GM20000 (cell line): ENCODE data around the gene GPR153.

Experiments
- DNase-seq: peaks from one replicate; pipeline ENCODE4 v3.0.0; 2012; ENCODE audit warnings: low spot score
- TF ChIP-seq, protein P1 (sequence below): IDR thresholded peaks from 2 replicates; pipeline ENCODE4 v1.5.1; 2012; ENCODE audit warnings: mild to moderate bottlenecking, control low read depth; ENCODE audit errors: extremely low read depth, missing control alignments

GPR153 gene

DNA sequence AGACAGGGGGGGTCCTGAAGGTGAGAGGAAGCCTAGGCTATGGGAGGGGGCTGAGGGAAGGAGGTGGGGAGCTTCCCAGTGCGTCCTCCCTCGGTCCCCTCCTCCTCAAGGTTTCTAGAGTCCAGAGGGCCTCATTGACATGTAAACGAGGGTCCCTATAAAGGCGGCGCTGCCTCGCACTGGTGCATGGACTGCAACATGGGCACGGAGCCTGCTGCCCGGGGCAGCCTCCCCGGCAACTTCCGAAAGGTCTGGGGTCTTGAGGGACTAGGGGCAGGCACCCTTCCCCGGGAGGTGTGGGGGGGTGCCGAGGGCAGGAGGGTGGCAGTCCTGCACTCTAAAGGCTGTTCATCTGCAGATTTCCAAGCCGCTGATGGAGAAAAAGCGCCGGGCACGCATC, 16.9 kb downstream of the GPR153 start, which contains the start of gene HES3:
HES3 (plus strand) TSS at position 187 of the 400 bp plus-strand sequence; CDS start at position 374, 187 bp downstream.
- TF ChIP-seq, protein P1, sequence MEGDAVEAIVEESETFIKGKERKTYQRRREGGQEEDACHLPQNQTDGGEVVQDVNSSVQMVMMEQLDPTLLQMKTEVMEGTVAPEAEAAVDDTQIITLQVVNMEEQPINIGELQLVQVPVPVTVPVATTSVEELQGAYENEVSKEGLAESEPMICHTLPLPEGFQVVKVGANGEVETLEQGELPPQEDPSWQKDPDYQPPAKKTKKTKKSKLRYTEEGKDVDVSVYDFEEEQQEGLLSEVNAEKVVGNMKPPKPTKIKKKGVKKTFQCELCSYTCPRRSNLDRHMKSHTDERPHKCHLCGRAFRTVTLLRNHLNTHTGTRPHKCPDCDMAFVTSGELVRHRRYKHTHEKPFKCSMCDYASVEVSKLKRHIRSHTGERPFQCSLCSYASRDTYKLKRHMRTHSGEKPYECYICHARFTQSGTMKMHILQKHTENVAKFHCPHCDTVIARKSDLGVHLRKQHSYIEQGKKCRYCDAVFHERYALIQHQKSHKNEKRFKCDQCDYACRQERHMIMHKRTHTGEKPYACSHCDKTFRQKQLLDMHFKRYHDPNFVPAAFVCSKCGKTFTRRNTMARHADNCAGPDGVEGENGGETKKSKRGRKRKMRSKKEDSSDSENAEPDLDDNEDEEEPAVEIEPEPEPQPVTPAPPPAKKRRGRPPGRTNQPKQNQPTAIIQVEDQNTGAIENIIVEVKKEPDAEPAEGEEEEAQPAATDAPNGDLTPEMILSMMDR = no peak
- DNase-seq = no peak

DNA sequence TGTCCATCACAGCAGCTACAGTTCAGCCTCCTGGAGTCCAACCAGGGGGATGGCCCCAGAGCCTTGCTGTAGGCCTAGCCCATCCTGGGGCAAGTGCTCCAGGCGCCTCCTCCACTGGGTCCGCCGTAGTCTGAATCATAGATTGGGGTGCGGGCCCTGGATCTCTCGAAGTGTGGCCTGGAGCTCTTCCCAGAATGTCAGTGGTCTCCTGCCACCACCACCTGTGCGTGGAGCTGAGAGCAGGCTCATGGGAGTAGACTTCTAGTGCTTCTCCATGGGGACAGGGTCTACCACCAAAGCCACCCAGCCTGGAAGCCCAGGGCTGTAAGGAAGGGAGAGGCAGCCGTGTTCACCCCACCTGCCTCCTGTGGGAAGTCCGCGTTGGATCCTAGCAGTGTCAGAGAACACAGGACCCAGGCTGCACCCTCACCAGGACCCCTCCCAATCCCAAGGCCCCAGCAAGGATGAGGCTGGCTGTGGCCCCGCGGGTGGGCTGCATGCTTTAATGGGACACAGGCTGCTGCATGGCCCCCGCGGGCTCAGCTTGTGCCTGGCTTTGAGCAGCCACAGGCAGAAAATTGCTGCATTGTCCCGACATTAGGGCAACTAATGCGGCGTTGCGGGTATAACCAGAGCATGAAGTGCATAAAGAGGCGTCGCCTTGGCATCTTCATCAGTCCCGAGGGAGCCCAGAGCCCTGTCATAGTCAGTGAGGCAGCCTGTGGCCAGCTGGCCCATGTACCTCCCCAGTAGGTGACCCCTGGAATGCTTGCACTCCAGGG, 17.7 kb downstream of the GPR153 start:
- TF ChIP-seq, protein P1 = no peak
- DNase-seq = no peak

DNA sequence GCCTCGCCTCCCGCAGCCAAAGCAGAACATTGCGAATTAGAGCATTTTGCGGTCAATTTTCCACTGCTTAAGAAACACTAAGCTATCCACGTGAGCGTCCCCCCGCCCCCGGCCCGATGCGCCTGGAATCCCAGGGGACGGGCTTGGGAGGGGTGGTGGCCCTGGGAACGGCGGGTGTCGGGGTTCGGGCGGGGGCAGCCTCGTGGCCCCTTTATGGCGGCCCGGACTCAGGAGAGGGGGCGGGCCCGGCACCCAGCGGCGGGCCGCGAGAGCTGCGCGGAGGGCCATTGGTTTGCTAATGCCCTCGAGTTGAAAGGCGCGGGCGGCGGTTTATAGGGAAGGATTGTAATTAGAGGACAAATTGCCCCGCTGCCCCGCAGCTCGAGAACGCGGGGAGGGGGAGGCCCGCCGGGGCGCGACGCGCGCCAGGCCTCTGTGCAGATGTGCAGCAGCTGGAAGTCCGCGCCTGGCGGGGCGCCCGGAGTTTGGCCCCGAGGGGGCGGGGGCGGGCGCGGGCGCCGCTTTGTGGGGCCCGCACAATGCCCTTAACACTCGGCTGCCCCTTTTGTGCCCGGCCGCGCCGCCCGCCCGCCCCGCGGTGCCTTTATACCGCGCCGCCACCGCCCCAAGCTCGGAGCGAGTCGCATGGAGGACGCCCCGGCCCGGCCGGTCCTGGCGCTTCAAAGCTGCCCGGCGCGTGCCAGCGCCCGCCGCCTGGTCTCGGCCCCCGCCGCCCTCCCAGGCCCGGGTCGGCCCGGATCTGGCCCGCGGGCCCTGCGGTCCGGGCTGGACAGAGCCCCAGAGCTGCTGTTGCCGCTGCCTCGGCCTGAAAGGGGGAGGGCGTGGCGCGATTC, 18.8 kb downstream of the GPR153 start:
- TF ChIP-seq, protein P1 = no peak
- no peak for DNase-seq

DNA sequence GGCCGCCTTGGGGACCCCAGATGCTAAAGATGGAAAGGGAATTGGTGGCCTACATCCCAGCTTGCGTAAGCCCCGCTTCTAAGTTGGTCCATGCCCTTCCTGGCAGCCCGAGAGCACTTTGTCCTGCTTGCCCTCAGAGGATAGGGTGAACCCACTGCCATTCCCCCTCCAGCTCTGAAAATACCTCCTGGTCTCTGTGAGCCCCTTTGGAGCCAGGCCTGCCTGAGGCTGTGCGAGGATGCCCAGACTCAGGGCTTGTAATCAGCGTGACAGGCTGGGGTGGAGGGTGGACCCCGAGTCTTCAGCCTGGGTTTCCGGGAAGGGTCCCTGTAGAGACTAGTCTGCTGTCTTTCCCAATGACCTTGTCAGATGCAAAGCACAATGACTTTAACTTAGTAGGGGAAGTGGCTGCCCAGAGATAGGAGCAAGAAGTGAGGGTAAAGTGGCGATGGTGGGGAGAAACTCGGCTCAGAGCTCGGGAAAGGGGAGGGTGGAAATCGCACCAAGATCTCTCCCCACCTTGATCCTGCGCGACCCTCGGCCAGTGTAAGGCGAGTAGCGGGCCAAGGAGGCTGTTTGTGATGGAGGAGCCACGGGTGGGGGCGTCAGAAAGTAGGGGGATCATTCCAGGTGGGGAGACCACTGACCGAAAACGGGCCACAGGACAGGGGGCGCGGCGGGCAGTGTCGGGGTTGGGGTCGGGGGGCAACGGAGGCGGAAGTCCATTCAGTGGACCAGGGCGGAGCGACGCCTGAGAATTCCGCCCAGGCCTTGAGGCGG, 19.6 kb downstream of the GPR153 start:
- TF ChIP-seq, protein P1 = no peak
- no peak for DNase-seq

DNA sequence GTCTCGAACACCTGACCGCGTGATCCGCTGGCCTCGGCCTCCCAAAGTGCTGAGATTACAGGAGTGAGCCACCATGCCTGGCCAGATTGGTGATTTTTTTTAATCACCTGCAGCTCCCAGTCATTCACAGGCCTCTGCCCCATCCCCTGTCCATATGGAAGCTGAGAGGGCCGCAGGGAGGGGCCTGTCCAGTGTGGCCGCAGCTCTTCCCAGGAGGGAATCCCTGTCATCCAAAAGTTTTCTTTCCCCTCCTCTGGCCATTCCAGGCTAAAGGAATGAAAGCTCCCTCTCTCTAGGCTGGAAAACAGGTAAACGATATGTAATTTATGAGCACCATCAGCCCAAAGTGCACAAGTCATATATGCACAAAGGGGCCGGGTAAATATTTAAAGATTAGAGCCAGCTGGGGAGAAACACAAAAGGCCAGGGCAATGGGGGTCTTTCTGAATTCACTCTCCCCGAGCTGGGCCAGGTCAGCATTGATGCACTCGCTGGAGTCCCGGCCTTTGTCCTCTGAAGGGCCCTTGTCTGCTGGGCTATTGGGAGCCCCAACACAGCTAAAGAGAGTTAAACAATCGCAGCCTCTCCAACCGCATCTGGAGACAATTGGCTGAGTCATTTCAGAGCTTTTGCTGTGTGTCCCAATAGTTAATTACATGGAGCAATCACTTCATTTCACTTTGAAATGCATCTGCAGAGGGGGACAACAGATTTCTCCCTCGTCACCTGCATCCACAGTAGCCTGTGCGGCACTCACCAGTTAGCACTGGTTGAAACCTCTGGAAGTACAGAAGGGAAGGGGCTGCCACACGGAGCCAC, 20.7 kb downstream of the GPR153 start:
- no peak for DNase-seq
- TF ChIP-seq, protein P1 = no peak

DNA sequence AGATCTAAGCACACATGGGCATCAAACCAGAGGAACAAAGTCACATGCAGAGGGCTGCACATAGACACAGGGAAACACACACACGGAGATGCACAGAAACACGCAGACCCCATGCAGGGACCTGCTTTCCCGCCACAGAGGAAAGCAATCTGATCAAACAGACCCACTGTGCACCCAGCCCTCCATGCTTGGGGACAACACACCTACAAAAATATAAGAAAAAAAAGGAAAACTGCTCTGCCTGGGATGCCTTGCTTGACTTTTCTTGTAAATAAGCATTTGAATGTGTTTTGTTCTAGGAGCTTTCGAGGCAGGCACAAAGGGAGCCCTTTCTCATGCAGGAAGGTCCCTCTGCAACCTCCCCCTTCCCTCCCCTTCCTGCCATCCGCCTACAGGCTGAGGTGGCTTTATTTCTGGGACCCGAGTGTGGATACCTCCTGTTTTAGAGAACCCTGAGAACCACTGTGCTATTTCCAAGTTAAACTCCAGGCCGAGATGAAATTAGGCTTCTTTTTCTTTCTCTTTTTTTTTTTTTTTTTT, 21.6 kb downstream of the GPR153 start:
- no peak for DNase-seq
- TF ChIP-seq, protein P1 = no peak
